GM18519 (cell line): Measurements from ENCODE around the gene GRB7.
"Not testable (repeated sequence)": the region's sequence is repeated elsewhere in the genome, so short reads cannot be mapped to it uniquely, and the experiment has no call there.

Source experiments
- ATAC-seq: cut with Tn5 transposase; IDR thresholded peaks from one replicate; pipeline ENCODE4 v1.9.1; 2021; ENCODE audit warnings: mild to moderate bottlenecking, moderate library complexity; ENCODE audit not compliant: unreplicated experiment, low FRiP score

GRB7 gene

DNA sequence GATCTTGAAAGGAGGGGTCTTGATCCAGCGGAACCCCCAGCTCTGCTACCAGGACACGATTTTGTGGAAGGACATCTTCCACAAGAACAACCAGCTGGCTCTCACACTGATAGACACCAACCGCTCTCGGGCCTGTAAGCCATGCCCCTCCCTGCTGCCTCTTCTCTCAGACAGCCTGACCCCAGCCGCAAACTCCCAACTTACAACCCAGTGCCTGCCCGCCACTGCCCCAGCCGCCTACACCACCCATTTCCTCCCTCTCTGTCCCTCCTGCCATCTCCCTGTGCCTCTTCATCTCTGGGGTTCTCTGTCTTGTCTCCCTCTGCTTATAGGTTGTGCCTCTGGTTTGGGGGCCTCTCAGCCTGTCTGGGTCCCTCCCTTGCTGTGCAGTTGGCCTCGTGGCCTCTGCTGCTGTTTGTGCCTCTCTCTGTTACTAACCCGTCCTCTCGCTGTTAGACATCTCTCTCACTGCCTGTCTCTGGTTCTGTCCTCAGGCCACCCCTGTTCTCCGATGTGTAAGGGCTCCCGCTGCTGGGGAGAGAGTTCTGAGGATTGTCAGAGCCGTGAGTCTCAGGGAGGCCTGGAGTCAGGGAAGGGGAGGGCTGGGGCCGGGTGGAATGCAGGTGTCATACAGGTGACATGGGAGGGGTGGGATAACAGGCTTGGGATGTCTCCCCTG, 28.3 kb upstream of the GRB7 start:
- ATAC-seq = no peak

DNA sequence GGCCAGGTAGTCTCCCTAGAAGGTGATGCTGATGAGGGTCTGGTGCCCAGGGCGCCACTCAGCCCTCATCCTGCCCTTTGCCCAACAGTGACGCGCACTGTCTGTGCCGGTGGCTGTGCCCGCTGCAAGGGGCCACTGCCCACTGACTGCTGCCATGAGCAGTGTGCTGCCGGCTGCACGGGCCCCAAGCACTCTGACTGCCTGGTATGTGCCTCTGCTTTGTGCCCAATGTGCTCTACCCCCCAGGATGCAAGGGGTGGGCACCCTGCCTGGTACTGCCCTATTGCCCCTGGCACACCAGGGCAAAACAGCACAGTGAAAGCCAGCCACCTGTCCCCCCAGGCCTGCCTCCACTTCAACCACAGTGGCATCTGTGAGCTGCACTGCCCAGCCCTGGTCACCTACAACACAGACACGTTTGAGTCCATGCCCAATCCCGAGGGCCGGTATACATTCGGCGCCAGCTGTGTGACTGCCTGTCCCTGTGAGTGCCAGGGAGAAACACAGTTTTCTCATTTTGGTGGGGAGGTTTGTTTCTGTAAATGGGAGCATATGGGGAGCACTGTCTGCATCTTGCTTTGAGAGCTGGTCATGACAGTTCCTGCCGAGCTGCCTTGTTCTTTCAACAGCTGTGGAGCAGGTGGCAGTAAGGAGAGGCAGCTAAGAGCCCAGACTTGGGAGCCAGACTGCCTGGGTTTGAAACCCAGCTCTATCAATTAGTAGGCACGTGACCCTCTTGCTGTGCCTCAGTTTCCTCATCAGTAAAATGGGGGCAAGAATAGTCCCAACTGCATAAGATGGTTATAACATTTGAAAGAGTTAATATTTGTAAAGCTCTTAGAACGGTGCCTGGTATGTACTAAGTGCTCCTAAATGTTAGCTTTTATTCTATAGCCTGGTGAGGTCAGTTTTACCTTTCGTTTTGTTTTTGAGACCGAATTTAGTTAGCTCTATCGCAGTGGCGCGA, 27.5 kb upstream of the GRB7 start:
- ATAC-seq = no peak

DNA sequence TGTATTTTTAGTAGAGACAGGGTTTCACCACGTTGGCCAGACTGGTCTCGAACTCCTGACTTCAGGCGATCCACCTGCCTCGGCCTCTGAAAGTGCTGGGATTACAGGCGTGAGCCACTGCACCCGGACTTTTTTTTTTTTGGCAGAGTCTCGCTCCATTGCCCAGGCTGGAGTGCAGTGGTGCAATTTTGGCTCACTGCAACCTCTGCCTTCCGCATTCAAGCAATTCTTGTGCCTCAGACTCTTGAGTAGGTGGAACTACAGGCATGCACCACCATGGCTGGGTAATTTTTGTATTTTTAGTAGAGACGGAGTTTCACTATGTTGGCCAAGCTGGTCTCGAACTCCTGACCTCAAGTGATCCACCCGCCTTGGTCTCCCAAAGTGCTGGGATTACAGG, 26.7 kb upstream of the GRB7 start:
- not testable (repeated sequence) for ATAC-seq

DNA sequence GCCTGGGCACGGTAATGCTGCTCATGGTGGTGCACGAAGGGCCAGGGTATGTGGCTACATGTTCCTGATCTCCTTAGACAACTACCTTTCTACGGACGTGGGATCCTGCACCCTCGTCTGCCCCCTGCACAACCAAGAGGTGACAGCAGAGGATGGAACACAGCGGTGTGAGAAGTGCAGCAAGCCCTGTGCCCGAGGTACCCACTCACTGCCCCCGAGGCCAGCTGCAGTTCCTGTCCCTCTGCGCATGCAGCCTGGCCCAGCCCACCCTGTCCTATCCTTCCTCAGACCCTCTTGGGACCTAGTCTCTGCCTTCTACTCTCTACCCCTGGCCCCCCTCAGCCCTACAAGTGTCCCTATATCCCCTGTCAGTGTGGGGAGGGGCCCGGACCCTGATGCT, 25.9 kb upstream of the GRB7 start:
- ATAC-seq = no peak

GRCh38 chr17:39714234-39714633, 23.5 kb upstream of the GRB7 start:
- ATAC-seq = no peak

DNA sequence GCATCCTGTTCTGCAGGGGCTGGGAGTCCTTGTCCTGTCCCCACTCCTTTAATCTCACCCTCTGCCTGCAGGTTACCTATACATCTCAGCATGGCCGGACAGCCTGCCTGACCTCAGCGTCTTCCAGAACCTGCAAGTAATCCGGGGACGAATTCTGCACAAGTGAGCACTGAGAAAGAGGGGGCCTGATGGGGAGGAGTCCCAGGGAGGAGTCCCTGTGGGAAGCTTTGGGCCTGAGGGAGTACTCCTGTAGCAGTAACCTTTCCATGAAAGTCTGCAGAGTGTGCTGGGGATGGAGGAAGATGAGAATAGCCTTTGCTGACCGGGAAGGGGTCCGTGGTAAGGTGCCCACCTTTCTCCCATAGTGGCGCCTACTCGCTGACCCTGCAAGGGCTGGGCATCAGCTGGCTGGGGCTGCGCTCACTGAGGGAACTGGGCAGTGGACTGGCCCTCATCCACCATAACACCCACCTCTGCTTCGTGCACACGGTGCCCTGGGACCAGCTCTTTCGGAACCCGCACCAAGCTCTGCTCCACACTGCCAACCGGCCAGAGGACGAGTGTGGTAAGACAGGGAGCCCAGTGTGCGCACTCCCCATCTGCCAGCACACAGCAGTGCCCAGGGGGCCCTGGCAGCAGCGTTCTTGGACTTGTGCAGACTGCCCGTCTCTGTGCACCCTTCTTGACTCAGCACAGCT, 22.2 kb upstream of the GRB7 start:
- no peak for ATAC-seq

DNA sequence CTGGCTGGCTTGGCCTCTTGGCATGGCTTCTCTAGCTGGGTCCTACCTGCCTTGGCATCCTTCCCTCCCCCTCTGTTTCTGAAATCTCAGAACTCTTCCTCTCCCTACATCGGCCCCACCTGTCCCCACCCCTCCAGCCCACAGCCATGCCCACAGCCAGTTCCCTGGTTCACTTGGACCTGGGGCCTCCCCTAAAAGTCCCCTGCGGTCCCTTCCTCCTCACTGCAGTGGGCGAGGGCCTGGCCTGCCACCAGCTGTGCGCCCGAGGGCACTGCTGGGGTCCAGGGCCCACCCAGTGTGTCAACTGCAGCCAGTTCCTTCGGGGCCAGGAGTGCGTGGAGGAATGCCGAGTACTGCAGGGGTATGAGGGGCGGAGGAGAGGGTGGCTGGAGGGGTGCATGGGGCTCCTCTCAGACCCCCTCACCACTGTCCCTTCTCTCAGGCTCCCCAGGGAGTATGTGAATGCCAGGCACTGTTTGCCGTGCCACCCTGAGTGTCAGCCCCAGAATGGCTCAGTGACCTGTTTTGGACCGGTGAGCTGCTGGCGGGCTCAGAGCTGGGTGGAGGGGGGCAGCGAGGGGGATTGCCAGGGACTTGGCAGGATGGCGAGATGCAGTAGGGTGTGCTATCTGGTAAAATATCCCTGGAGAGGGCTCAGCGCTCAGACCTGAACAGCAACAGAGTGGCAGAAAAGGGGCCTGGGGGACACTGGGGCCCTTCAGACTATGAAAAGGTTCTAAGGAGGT, 21.5 kb upstream of the GRB7 start:
- no peak for ATAC-seq

DNA sequence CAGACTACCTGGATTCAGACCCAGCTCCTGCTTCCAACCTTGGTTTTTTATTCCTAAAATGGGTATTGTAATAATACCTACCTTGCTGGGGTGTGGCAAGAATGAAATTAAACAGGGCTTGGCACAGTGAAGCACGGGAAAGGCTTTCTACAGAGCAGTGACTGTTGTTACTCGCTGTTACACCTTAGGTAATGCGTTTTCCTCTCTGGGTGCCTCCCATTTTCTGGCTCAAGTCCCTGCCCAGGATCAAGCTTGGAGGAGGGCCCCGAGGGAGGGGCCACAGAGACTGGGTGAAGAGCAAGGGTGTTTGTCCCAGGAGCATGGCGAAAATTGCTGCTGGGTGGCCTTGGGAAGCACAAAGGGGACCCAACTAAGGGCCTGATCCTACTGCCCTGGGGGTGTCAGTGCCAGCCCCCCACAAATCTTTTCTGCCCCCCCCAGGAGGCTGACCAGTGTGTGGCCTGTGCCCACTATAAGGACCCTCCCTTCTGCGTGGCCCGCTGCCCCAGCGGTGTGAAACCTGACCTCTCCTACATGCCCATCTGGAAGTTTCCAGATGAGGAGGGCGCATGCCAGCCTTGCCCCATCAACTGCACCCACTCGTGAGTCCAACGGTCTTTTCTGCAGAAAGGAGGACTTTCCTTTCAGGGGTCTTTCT, 20.7 kb upstream of the GRB7 start:
- ATAC-seq = no peak

DNA sequence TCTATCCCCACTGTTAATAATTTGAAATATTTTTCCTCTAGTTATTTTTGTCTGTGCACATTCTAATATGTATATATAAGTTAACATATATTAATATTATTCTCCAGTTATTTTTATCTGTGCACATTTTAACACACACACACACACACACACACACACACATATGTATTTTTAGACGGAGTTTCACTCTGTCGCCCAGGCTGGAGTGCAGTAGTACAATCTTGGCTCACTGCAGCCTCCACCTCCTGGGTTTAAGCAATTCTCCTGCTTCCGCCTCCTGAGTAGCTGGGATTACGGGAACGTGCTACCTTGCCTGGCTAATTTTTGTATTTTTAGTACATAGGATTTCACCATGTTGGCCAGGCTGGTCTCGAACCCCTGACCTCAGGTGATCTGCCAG, 20.1 kb upstream of the GRB7 start:
- no peak for ATAC-seq

- ATAC-seq = no peak
Observed at GRCh38 chr17:39719563-39720355, 18.0 kb upstream of the GRB7 start.

GRCh38 chr17:39722104-39722503, 15.6 kb upstream of the GRB7 start:
- ATAC-seq = no peak

GRCh38 chr17:39722965-39723848, 14.5 kb upstream of the GRB7 start:
- no peak for ATAC-seq

DNA sequence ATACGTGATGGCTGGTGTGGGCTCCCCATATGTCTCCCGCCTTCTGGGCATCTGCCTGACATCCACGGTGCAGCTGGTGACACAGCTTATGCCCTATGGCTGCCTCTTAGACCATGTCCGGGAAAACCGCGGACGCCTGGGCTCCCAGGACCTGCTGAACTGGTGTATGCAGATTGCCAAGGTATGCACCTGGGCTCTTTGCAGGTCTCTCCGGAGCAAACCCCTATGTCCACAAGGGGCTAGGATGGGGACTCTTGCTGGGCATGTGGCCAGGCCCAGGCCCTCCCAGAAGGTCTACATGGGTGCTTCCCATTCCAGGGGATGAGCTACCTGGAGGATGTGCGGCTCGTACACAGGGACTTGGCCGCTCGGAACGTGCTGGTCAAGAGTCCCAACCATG, 13.0 kb upstream of the GRB7 start:
- ATAC-seq = no peak

GRCh38 chr17:39725923-39726322, 11.8 kb upstream of the GRB7 start:
- not testable (repeated sequence) for ATAC-seq

DNA sequence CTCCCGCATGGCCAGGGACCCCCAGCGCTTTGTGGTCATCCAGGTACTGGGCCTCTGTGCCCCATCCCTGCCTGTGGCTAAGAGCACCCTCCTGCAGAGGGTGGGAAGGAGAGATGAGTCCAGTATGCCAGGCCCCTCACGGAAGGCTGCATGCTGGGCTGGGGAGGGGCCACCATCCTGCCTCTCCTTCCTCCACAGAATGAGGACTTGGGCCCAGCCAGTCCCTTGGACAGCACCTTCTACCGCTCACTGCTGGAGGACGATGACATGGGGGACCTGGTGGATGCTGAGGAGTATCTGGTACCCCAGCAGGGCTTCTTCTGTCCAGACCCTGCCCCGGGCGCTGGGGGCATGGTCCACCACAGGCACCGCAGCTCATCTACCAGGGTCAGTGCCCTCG, 11.1 kb upstream of the GRB7 start:
- ATAC-seq = no peak

DNA sequence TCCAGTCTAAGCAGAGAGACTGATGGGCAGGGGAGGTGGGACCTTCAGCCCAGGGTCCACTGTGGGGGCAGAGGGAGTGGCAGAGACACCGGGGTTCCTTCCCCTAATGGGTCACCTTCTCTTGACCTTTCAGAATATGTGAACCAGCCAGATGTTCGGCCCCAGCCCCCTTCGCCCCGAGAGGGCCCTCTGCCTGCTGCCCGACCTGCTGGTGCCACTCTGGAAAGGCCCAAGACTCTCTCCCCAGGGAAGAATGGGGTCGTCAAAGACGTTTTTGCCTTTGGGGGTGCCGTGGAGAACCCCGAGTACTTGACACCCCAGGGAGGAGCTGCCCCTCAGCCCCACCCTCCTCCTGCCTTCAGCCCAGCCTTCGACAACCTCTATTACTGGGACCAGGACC, 10.2 kb upstream of the GRB7 start:
- ATAC-seq = no peak

DNA sequence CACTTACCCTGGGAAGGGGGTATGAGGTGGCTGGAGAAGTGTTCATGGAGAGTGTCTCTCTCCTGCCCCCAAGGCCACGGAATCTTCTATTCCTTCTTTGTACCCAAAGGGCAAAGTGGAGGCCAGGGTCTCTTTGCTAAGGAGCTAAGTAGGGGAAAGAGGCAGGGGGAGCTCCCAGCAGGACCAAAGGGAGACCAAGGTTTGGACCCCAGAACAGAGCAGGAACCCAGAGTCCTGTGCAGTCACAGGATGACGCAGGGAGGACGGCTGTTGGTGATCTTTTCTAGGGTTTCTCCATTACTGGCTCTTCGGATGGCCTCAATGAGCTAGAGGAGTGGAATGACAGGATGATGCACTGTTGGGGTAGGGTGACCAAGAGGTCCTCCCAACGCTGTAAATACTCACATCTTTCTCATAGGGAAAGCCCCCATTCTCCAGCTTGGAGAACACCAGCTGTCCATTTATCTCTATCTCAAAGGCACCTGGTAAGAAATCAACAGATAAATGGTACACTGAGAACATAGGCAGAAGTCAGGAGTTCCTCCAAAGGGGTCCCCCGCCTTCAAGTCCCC, 8.4 kb upstream of the GRB7 start:
- no peak for ATAC-seq
